SH-SY5Y (cell line): ENCODE data around the gene TRPV6.

Experiments
- GATA2 ChIP-seq: IDR thresholded peaks from 2 replicates; pipeline ENCODE4 v1.6.1; 2011; ENCODE audit warnings: mild to moderate bottlenecking, low read depth, low read length
- GATA3 ChIP-seq: IDR thresholded peaks from 2 replicates; pipeline ENCODE4 v1.6.1; 2011; ENCODE audit warnings: low read depth, mild to moderate bottlenecking, low read length, moderate library complexity

Gene TRPV6

DNA sequence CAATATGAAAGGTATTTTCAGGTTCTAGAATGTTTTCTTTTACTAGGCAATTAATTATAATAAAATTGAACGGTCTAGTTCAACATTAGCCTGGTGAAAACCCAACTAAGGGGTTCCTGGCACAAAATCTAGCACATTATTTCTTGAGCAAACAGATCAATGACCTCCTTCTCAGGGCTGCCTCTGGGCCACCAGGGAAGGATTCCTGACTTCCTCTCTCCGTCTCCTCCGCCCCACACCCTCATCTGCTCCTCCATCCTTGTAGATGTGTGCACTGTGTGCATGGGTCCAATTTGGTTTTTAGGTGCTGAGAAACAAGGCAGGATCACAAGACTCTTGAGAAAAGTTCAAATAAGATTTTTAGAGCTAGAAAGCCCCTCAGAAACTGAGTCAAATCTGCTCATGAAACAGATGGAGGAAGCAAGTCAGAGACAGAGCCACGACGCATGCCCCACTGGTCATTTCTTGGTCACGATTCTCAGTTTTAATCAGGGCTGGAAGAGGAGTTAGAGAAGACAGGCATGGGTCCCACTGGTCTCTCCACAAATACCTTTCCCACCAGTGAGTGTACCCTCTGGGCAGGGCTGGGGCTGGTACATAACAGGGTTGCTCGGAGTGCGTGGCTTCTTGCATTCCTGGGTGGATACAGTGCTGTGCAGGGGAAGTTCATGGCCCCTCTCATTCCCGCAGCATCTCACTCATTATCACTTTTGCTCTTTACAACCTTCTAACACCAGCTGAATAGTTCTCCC is 3.8 kb downstream of the TRPV6 start:
- no peak for TF ChIP-seq GATA2

DNA sequence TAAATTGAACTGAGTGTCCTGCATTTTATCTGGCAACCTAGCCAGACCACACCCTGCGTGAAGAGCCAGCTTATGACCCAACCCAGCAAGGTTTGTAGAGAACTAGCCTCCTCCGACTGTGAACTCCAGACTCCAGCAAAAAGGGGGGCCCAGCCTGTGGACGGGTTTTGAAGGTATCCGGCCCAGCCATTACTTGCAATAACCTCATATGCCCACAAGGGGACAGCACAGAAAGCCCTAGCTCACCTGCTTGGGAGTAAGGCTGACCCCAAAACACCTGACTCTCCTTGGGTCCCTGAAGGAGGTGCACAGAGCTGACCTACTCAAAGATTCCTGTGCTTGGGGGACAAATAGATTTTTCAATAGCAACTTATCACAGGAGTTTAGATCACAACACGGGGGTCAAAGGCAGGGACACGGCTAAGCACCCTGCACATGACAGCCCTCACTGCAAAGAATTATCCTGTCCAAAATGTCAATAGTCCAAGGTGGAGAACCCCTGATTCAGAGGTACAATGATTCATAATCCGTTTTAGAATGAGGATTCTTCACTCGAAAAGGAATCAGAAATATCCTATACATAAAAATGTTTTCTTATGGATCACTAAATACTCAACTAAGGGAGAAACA is 4.6 kb downstream of the TRPV6 start:
- TF ChIP-seq GATA3 = no peak
- TF ChIP-seq GATA2 = no peak

DNA sequence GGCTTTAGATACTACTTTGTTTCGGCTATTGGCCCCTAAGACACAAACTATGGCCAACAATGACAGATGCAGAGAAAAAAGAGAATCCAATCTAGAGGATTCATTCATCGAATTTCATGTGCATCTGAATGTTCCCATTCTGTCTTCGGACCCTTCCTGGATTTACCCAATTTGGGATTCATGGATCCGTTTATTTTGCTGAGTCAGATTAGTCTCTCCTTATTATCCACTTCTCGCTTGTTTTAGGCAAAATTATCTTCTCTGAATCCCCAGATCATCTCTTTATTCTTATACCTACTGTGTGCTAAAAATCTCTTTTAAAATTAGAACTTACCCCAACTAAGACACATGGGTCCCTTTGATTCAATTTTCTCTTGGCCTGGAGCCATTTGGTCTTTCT is 6.5 kb downstream of the TRPV6 start:
- TF ChIP-seq GATA2 (no peak), GATA3 (no peak)

DNA sequence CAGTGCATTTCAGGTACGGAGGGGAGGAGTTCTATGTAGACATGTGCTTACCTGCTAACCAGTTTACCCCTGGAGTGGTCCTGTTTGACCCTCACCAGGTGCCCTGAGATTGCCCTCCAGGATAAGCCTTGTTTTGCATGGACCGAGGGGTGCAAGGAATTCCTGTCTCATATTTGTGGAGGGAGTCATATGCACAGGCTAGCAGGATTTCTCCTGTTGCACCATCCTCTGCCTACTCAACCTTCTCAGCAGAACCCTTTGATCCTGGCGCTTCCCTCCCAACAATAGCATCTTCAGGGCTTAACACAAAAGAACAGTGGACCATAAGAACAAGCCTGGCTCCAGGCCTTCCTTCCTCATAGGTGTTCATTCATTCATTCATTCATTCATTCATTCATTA is 7.2 kb downstream of the TRPV6 start:
- TF ChIP-seq GATA2 (no peak), GATA3 (no peak)

DNA sequence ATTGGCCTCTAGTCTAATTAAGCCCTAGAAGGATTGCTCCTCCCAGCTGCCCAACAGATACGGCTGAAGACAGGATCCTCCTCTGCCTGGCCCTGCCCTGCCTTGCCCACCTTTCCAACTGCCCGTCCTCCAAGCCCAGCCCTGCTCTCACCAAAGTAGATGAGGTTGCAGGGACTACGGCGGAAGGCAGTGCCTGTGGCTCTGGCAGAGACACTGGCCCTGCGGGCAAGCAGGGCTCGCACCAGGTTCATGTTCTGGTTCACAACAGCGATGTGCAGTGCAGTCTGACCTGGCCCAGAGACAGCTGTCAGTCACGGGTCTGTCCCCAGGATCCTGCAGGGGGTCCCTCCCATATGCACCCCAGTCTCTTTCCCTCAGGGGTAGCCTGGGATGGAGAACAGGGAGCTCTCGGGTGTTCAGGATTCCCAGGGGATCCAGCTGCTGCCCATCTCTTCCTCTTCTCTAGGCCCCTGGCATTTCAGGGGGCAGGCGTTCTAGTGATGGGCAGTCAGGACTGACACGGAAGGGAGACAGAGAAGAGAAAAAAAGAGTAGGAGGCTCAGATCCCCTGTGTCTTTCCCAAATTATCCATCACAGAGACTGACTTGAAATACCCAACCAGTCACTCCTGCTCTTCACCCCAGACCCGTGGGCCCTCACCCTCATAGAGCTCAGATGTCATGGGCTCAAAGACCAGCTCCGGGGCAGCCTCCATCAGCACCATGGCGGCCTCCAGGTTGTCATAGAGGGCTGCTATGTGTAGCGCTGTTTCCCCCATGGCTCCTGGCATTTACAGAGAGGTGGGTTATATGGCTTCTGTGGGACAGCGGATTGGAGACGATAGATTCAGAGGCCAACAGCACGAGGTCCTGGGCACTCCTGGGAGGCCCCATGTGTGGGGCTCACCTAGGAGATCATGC is 8.3 kb downstream of the TRPV6 start:
- TF ChIP-seq GATA3 (no peak), GATA2 (no peak)

DNA sequence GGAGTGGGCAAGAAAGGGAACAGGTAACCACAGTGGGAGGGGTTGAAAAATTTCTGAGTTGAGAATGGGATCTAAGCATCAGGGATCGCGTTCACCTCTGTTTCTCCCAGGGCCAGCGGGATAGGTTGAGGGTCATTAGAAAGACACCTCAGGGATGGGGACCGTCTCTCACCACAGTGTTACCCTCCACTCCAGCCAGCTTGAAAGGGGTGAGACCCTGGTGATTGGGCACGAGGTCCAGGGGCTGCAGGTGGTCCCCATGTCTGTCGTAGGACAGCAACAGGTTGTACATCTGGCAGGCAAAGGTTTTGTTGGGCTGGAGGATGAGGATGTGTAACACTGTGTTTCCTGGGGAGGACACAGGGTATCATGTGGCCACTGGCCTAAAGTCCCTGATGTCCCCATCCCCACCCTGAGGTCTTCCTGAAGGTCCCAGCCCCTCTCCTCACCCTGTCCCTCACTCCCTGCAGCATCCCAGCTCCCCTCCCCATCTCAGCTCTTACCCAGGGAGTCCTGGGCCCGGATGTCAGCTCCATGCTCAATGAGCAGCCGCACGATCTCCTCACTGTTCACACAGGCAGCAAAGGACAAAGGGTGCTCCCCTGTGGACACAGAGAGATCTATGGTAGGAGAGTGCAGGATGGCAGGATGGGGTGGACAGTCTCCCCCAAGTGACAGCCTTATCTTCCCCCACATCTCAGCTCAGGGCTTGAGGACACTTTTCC is 9.1 kb downstream of the TRPV6 start:
- TF ChIP-seq GATA3 (no peak), GATA2 (no peak)

DNA sequence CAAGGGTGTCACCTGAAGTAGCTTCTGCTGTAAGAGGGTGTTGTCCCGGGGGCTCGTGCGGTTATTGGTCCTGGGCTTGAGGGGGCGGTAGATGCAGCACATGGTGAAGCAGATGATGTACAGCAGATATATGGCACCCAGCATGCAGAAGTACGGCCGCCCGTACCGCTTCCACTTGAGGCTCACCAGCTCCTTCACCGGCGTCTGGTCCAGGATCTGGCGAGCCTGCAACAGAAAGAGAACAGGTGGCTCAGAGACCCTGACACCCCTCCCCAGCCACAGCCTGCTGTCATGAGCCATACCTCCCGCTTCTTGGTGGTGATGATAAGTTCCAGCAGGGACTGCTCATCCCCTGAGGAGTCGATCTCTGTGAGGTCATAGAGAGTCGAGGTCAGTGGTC is 10.1 kb downstream of the TRPV6 start:
- TF ChIP-seq GATA2 (no peak), GATA3 (no peak)

DNA sequence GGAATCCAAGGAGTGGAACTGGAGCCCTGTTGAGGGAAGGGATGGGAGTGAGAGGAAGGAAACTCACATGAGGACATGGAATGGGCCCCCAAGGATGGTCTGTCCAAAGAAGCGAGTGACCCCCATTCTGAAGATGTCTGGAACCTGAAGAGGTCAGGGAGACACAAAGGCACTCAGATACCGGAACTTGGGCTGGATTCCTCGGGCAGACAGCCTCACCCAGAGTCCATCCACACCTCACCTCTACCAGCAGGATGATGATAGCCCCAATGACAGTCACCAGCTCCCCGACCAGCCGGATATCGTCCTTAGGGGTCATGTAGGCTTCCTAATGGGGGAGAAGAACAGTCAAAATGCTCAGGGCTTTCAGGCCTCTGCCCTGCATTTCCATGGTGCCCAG is 10.7 kb downstream of the TRPV6 start:
- TF ChIP-seq GATA2 (no peak), GATA3 (no peak)

DNA sequence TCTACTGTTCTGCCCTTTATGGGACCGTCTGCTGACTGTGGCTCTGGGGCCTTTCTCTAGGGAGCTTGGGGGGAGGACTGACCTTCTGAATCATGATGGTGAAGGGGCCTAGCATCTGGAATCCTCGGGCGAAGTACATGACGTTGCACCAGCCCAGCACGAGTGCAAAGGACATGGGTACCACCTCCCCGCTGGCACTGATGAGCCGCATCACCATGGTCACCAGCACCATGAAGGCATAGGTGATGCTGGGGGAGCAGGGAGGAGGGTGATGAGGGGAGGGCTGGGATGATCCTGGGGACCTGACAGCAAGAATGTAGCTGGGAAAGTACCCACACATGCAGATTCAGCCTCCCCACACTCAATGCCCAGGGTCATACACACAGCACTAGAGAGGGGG is 11.1 kb downstream of the TRPV6 start:
- TF ChIP-seq GATA3 = no peak
- TF ChIP-seq GATA2 = no peak

DNA sequence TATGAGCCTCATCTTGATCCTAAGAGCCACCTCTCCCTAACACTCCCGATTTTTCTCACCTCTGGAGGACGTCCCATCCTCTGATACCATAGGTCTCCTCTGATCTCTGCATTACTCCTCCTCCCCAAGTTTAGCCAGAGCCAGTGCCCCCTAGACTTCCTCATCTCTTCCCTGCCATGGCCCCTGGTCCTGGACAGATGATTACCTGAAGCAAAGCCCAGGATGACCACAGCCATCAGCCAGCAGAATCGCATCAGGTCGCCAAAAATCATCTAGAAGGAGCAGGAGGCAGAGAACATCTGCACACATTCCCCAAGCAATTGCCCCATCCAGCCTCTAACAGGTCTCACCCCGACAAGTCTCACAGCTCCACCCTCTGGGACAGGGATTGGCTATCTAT is 11.7 kb downstream of the TRPV6 start:
- TF ChIP-seq GATA2 = no peak
- TF ChIP-seq GATA3 = no peak

DNA sequence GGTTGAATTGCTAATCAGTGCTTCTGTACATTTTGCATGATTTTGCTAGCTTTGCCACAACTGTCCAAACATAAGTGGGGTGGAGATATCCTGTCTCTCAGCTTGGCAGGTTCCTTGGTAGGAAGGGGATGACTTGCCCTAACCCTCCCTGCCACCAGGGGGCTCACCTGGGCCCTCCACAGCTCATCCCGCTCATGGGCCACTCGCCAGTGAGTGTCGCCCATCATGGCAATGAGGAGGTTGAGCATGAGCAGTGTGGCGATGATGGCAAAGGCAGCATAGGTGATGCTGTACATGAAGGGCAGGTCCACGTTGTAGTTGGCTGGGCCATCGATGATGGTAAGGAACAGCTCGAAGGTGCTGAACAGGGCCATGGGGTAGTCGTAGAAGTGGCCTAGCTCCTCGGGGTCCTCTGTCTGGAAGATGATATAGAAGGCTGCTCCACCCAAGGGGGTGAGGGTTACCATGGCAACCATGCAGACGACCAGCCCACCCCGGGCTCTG is 12.2 kb downstream of the TRPV6 start:
- TF ChIP-seq GATA2 (no peak), GATA3 (no peak)

DNA sequence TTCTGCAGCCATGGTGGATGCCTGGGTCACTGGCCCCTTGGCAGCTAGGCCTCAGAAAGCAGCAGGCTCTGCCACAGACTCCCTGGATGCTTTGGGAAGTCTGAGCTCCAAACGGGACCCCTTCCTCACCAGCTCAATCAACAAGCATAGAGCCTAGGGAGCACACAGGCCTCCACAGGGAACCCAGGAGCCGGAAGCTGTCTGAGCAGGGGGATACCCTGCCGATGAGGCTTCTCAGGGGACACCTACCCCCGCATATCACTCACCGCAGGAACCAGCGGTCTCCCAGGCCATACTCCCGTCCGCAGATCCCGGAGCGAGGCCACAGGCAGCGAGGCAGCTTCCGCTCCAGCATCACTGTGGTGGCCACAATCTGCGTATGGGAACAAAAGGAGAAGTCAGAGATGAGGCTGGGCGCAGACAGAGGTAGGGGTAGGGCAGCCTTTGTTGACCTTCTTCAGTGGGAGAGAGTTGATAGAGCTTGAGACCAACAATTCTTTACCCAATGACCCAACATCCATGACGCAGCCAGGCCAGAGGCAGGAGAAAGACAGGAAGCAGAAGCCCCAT is 13.4 kb downstream of the TRPV6 start:
- TF ChIP-seq GATA2 = no peak

DNA sequence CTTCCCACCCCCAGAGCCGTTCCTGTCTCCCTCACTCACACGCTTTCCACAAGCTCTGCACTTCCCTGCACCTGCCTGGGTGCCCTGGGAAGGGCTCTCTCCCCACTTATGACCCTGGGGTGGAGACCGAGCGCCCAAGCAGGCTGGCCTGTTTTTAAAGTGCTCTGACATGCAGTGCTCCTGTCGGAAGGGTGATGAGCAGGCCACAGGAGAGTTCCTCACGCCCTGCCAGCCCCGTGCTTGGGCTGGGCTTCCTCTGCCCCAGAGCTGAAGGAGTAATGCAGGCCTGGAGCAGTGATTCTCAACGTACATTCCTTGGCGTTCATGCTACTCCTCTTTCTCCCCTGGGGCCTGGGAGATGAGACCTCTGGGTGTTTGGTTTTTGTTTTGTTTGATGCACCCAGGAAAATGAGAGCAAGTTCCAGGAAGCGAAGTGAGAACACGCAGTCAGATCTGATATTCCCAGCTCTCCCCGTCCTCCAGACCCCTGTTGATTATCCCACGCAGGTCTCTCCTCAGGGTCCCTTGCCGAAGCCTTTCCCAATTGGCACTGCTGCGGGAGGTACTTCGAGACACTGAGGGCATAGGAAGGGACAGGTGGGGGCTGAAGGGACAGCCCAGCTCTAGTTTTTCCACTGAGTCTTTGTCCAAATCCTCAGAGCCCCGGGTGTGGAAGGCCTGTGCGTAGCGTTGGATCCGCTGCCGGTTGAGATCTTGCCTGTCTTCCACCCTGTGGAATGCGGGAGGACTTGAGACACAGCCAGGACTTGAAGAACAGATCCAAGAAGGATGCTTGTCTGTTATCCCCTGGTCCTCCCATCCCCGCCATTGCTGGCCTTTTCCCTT is 14.1 kb downstream of the TRPV6 start:
- TF ChIP-seq GATA2 = no peak
- no peak for TF ChIP-seq GATA3

DNA sequence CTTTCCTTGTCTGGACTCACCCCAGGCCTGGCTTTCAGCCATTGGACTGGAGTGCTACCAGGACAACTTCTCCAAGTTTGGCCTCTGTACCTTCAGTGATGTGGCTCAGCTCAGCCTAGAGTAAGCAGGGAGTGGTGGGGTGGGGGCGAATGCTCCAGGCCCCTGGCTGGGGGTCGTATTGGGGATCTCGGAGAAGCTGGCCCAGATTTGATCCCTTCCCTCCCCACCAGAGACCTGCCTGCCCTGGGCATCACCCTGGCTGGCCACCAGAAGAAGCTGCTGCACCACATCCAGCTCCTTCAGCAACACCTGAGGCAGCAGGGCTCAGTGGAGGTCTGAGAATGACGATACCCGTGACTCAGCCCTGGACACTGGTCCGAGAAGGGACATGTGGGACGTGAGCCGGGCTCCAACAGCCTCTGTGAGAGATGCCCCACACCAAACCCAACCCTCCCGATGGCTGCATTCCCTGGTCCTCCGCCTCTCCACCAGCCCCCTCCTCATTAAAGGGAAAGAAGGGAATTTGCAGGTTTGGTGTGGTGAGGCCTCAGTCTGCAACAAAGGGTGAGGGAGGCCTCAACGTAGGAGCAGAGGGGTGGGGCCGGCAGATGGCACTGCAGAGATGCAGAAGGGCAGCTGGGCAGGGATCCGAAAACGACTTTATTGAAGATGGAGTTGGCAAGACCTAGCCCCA is 14.8 kb downstream of the TRPV6 start:
- no peak for TF ChIP-seq GATA3
- TF ChIP-seq GATA2 = no peak
